NCI-H526 (cell line): ENCODE data around the gene HDDC3.
"Not testable (repeated sequence)": the region's sequence is repeated elsewhere in the genome, so short reads cannot be mapped to it uniquely, and the experiment has no call there.

Source experiments
- DNase-seq, 2 experiments: peaks; one replicate each; lab custom pipeline; 2025; lab: John Stamatoyannopoulos, UW

HDDC3 gene

DNA sequence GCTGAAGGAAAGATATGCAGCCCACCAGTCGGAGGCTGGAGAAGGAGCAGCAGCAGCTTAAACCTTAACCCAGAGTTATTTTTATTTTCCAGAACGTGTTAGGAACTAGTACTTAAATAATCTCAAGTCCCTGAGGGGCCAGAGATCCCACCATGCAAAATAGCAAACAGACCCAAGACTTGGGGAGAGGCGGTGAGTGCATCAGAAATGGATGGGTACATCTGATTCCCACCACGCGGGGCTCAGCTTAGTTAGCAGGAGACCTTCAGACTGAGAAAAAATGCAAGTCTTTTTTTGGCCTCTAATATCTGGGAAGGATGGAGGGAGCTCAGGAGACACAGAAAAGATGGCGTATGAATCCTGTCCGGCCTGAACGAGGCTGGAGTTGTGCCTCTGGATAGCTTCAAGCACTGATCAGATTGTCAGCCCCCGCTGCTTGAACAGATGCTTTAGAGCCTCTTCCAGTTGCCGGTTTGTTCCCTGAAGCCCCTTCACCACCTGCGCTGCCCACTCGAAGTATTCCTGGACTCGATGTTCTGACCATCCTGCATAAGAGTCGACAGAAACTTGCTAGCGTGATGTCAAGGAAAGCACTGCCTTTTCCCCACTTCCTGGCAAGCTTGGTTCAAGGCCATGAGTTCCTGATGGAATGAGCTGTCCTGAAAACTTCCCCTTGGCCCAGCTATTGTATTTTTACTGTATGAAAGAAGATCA, 1.3 kb downstream of the HDDC3 start:
- no peak for DNase-seq

DNA sequence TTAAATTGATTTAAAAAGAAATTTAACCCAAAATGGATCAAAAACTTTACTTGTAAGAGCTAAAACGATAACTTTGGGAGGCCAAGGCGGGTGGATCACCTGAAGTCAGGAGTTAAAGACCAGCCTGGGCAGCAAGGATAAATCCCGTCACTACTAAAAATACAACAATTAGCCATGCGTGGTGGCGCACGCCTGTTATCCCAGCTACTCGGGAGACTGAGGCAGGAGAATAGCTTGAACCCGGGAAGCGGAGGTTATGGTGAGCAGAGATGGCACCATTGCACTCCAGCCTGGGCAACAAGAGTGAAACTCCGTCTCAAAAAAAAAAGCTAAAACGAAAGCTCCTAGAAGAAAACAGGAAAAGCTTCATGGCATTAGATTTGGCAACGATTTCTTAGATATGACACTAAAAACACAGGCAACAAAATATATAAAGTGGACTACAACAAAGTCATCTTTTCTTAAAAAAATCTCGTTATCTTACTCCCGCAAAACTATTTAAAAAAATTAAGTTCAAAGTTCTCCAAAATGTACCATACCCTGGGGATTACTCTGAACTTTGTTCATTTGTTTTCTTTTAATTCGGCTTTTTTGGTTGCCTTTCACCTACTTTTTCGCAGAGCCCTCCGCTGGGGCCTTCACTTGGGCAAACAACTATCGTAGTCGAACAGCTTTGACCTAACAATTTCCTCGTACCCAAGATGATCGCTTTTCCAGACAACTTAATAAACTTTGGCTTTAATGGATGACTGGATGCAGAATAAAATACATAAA, 2.9 kb downstream of the HDDC3 start:
- no peak for DNase-seq

DNA sequence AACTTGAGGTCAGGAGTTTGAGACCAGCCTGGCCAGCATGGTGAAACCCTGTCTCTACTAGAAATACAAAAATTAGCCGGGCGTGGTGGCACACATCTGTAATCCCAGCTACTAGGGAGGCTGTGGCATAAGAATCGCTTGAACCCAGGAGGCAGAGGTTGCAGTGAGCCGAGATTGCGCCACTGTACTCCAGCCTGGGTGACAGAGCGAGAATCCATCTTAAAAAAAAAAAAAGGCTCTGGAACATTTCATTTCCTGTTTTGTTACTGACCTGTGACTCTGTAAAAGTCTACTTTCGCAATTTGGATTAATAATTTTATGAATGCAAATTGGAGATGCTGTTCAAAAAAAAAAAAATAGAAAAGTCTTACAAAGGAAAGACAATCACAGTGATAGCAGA, 4.2 kb downstream of the HDDC3 start:
- DNase-seq = not testable (repeated sequence)

DNA sequence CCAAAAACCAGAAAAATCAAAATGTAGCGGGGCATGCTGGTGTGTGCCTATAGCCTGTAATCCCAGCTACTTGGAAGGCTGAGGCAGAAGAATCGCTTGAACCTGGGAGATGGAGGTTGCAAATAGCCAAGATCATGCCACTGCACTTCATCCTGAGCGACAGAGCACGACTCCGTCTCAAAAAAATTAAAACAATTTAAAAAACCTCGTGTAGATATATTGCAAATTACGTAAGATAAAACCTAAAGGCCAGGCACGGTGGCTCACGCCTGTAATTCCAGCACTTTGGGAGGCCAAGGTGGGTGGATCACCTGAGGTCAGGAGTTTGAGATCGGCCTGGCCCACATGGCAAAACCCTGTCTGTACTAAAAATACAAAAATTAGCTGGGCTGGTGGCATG, 5.6 kb downstream of the HDDC3 start:
- not testable (repeated sequence) for DNase-seq

DNA sequence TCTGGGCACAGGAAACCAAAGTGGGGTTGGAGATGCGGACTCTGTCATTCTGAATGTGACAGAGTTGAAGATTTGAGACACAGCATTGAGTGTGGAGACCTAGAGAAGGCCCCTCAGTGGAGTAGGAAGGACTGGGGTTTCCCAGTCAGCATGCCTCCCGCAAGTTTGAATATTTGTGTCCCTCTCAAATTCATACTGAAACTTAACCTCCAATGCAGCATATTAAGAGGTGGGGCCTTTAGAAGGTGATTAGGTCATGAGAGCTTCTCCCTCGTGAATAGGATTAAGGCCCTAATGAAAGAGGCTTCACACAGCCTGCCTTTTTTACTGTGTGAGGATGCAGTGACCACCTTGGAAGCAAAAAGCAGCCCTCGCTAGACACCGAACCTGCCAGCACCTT, 8.0 kb downstream of the HDDC3 start:
- DNase-seq = no peak

DNA sequence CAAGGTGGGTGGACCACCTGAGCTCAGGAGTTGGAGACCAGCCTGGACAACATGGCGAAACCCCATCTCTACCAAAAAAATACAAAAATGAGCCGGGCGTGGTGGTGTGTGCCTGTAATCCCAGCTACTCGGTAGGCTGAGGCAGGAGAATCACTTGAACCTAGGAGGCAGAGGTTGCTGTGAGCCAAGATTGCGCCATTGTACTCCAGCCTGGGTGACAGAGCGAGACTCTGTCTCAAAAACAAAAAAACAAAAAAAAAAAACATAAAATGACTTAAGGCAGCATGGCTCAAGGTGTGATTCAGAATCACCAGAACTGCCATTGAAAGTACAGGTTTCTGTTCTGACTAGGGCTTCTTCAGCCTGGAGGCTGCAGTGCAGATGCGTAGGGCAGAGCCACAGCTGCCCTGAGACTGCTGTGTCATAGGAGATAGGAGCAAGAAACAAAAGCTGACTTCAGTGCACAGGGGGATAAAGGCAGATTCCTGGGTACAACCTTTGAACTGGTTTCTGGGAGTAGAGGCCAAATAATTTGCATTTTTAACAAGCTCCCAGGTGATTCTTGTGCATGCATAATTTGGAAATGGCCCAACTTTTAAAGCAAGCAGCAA, 9.5 kb downstream of the HDDC3 start:
- DNase-seq = peak; percentile 69 to 74

DNA sequence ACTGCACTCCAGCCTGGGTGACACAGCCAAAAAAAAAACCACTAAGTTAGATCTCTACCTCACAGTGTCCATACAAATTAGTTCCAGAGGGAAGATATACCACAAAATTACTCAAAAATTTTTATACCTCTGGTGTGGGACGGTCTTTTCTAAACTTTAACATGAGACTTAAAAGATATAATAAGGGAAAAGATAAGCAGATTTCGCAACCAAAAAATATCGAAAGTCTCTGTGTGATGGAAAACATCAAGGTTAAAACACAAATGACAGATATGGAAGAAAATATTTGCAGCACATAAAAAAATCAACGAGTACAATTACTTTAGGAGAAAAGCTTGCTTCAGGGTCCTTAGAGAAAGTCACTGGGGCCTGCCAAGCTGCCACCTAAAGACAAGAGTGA, 10.5 kb downstream of the HDDC3 start:
- no peak for DNase-seq

DNA sequence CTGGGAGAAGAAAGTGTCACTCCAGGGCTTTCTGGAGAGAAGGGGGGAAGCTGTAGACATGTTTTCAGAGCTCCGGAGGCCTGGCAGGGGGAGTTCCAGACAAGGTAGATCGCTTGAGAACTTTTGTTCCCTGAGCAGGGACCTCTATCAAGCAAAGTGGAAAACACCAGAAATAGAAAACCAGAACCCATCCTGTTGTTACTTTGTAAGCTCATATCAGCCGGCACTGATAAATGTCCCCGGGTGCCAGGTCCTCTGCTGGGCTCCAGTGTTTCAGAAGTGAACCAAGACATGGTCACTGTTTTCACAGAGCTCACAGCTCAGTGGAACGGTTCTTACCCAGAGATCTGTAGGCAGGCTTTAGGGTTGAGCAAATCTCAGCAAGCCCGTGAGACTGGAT, 13.5 kb downstream of the HDDC3 start:
- no peak for DNase-seq

DNA sequence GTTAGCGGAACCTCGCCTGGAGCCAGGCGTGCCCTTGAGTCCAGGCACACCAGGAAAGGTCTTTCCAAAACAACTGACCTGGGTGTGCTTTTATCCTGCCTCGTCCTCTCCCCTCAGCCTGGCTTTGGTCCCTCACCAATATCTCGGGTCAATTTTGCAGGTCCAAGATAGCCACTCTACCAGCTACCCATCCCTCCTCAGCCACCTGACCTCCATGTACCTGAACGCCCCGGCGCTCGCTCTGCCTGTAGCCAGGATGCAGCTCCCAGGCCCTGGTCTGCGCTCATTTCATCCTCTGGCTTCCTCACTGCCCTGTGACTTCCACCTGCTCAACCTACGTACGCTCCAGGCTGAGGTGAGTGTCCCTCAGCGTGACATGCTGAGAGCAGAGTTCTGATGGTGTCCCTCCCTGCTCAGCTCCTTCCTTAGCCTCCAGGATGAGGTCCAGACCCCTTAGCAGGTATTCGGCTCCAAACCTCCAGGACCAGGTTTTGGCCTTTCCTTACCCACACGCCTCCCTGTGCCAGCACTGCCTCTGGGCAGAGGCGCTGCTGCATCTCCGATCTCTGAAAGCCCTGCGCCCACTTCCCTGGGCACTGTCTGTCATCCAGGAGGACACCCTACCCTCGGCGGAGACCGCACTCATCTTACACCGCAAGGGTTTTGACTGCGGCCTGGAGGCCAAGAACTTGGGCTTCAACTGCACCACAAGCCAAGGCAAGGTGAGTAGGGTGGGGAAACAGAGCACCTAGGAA, 14.1 kb downstream of the HDDC3 start:
- DNase-seq = no peak

DNA sequence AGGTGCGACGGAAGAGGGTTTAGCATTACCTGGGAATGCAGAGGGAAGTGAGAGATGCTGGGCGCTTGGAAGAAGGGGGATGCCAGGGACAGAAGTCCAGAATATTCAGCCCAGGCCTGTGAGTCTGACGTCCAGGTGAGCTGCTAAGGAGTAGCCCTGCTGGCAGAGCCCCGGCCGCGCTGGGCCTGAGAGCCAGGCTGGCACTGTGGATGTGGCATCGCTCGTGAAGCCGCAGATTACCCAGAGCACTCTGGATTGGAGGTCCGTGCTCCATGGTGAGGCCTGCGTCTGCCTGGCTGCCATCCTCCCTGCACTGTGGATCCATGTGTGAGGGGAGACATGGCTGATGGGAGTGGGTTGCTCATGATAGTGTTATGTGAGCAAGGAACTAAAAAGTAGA, 14.8 kb downstream of the HDDC3 start:
- DNase-seq = no peak

DNA sequence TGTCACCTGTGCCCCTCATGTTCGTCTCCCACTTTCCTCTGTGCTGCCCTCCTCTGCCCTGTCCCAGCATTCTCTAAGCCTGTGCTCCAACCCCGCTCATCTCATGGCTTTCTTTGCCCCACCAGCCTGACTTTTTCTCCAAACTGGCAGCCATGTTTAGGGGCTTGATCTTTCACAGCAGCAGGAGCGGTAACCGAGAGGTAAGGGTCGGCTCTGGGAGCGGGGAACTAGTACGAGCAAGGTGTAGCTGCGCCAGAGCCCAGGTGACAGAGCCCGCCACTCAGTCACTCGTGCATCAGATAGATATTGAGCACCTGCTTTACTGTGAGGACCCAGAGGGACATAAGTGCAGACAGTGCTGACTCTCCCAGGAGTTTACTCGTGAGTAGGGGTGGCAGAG, 15.9 kb downstream of the HDDC3 start:
- no peak for DNase-seq

DNA sequence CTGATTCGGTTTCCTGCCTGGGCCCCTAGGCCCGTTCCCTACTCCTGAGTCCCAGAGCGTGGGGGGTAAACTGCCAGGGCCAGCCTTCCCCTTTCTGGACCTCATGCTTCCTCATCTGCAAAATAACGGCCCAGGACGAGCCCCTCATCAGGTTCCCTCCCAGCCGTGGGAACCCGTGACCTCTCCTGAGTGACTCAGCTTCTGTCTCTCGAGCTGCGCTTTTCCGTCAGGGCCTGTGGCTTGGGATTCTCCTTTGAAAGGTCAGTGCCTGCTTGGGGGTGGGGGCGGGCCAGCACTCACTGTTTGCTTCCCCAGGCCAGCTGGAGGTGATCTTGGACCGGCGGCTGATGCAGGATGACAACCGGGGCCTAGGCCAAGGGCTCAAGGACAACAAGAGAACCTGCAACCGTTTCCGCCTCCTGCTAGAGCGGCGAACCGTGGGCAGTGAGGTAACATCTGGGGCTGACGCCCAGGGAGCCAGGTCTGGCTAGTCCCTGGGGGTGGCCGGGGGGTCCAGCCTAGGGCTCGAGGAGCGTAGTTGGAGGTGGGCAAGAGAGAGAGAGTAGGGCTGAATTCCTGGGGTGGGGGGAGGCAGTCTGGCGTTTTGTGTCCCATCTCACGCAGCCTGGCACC, 16.4 kb downstream of the HDDC3 start:
- no peak for DNase-seq

DNA sequence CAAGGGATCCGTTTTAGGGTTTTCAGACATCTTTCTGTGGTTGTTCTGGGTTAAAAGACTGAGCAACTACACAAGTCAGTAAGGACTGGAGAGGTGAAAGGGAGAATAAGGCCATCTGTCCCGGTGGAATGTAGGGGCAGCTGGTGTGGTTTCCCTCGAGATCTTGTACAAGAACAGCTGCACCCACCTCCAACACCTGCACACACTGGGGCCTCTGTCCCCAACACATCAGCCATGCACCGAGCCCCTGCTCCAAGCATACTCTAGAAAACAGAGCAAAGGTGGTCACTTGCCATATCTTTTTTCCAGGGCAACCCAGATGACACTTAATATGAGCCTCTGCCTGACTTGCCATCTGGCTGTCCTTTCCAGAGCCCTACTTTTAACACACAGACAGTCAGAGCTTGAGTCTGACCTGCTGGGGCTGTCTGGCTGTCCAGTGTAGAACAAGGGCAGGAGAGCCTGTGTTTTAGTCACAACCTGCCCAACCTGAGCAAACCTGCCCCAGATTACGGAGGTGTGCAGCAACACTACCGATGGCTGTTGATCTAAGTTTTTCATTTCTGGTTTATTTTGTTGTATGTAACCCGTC, 17.0 kb downstream of the HDDC3 start:
- DNase-seq = no peak

DNA sequence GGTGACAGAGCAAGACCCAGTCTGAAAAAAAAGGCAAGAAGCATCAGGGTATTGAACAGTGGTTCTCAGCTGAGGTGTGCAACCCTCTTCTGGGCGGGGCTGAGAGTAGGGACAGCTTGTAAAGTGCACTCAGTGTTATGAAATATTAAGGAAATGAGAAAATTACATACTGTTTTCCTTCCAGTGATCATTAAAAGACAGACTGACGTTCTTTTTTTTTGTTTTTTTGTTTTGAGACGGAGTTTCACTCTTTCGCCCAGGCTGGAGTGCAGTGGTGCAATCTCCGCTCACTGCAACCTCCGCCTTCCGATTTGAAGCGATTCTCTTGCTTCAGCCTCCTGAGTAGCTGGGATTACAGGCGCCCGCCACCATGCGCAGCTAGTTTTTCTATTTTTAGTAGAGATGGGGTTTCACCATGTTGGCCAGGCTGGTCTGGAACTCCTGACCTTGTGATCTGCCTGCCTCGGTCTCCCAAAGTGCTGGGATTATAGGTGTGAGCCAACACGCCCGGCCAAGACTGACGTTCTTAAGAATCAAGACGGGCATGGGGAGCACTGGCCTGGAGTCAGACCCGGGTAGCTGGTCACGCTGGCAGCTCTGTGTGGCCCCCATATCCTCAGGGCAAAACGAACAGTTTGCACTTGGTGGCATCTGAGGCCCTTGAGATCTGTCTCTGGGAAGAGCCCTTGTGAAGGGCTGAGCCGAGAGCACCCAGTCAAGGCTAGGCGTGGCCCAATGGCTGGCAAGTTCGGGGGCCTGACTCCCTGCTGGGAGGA, 17.9 kb downstream of the HDDC3 start:
- no peak for DNase-seq

DNA sequence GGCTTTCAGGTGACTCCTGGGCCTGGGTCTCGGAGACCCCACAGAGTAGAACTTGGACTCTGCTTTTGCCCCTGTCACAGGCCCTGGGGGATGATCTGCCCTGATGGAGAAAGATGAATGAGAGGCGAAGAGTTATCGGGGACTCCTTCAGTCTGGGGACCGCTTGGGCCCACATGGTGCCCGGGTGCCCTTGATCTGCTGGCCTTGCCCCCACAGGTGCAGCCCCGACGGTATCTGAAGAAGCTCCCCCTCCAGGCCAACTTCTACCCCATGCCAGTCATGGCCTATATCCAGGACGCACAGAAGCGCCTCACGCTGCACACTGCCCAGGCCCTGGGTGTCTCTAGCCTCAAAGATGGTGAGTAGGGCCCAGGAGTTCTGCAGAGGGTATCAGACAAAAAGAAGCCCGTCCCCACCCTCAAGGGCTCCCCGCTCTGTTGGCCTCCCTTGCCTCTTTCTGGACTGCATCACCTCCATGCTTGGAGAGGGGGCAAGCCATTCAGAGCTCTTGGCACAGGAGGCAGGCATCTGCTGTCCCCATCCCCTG, 18.9 kb downstream of the HDDC3 start:
- no peak for DNase-seq

DNA sequence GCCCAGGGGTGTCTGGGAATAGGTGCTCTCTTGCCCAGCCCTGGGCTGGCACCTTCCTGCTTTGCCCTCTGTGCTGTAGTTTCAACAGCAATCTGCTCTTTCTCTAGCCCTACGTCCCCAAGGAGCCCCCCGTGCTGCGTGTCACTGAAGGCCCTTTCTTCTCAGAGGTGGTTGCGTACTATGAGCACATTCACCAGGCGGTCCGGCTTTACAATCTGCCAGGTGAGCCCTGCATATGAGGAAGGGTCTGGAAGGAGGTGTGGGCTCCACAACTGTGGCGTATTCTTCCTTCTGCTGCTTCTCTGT, 19.6 kb downstream of the HDDC3 start:
- no peak for DNase-seq

DNA sequence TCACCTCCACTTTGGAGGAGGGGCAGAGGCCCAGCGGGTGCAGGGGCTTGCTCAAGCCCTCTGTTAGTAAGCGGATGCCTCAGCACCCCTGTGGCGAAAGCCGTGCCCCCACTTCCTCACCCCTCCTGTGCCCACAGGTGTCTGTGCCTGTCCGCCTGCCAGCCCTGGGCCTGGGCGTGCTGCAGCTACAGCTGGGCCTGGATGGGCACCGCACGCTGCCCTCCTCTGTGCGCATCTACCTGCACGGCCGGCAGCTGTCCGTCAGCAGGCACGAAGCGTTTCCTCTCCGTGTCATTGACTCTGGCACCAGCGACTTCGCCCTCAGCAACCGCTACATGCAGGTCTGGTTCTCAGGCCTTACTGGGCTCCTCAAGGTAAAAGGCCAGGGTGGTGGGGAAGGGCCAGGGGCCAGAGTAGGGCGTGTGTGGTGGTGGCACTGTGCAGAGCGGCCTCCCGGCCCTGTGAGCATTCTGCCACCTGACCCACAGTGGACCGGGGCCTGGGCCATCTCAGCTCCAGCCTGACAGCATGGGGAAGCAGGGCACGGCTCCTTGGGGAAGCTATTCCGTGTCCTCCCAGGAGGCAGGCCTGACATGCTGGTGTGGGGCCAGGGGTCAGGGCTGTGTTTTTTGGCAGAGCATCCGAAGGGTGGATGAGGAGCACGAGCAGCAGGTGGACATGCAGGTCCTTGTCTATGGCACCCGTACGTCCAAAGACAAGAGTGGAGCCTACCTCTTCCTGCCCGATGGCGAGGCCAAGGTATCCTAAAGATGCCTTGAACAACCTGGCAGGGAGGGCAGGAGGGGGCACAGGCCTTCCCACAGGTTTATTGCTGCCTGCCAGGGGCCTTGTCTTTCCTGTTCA, 20.2 kb downstream of the HDDC3 start:
- no peak for DNase-seq

DNA sequence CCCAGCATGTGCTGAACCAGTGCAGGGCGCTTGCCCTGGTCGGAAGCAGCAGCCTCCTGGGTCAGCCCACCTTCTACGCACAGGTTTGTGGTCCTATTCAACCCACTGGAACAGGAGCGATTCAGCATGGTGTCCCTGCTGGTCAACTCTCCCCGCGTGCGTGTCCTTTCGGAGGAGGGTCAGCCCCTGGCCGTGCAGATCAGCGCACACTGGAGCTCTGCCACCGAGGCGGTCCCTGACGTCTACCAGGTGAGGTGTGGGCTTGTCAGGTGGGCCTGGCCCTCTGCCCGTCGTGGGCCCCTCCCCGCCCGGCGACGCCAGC, 21.1 kb downstream of the HDDC3 start:
- DNase-seq = no peak

DNA sequence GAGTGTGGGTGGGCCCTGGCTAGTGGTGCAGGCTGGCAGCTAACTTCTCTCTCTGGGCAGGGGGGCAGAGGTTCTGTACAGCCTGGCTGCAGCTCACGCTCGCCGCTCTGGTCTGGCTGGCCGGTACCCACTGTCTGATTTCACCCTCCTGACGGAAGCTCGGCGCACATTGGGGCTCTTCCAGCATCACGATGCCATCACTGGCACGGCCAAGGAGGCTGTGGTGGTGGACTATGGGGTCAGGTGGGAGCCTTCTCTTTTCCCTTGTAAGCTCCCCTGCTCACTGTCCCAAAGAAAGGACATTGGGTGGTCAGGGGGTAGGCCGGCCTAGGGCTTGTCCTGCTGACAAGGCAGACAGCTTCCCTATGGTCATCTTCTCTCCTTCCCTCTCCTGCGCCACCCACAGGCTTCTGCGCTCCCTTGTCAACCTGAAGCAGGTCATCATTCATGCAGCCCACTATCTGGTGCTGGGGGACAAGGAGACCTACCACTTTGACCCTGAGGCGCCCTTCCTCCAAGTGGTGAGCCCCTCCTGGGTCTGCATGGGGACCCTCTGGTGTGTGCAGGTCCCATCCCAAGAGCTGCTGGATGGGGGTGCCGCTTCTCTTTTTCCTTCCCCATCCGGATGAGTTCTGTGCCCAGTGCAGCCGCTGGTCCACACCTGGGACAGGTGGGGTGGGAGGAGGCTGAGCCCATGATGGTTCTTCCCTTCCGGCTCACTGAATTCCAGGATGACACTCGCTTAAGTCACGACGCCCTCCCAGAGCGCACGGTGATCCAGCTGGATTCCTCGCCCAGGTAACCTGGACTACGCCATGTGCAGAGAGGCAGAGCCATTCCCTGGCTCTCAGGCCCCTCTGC, 21.7 kb downstream of the HDDC3 start:
- no peak for DNase-seq
